ENCODE results near the gene SCGN.

SCGN gene

DNA sequence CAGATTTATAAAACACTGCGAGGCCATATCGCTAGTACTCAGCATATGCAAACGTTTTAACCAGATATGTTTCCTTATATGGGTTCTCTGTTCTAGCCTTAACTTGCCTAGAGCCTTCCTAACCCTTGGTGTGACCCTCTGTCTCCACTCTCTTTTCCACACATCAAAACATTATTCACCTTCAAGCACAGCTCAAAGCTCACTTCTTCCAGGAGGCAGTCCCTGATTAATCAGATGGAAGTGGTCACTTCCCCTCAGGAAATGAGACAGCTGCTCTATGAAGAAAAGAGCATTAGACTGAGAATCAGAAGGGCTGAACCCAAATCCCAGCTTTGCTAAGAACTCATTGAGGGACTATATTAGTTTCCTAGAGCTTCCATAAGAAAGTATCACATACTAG, 62.8 kb downstream of the SCGN start:
- H3K4me3 ChIP-seq (ENCODE audit: low read depth, low read length), result no peak overlapping the region
- TF ChIP-seq, protein P1, sequence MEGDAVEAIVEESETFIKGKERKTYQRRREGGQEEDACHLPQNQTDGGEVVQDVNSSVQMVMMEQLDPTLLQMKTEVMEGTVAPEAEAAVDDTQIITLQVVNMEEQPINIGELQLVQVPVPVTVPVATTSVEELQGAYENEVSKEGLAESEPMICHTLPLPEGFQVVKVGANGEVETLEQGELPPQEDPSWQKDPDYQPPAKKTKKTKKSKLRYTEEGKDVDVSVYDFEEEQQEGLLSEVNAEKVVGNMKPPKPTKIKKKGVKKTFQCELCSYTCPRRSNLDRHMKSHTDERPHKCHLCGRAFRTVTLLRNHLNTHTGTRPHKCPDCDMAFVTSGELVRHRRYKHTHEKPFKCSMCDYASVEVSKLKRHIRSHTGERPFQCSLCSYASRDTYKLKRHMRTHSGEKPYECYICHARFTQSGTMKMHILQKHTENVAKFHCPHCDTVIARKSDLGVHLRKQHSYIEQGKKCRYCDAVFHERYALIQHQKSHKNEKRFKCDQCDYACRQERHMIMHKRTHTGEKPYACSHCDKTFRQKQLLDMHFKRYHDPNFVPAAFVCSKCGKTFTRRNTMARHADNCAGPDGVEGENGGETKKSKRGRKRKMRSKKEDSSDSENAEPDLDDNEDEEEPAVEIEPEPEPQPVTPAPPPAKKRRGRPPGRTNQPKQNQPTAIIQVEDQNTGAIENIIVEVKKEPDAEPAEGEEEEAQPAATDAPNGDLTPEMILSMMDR (IDR thresholded peaks at IDR 0.05; ENCODE audit: borderline replicate concordance, insufficient read depth, low read depth, low read length), result no peak

DNA sequence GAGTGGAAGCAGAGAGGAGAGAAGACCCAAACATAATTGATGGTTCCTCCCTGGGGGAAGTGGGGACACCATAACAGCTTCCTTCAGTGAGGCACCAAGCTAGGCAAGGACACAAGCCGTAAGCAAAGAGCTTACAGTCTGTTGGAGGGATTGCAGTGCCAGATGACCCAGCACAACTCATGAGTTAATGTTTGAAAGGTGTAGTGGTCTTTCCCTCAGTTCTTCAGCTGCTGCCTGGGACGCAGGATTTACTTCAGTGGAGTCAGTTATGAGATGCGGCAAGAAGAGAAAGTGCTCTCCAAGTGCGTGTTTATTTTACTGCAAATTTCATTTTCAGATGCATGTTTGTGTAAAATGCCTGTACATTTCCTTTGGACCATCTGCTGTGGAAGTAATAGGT, 63.8 kb downstream of the SCGN start:
- TF ChIP-seq, protein P1 (IDR thresholded peaks at IDR 0.05; ENCODE audit: borderline replicate concordance, insufficient read depth, low read depth, low read length), result no peak
- H3K4me3 ChIP-seq (ENCODE audit: low read depth, low read length), result no peak overlapping the region

DNA sequence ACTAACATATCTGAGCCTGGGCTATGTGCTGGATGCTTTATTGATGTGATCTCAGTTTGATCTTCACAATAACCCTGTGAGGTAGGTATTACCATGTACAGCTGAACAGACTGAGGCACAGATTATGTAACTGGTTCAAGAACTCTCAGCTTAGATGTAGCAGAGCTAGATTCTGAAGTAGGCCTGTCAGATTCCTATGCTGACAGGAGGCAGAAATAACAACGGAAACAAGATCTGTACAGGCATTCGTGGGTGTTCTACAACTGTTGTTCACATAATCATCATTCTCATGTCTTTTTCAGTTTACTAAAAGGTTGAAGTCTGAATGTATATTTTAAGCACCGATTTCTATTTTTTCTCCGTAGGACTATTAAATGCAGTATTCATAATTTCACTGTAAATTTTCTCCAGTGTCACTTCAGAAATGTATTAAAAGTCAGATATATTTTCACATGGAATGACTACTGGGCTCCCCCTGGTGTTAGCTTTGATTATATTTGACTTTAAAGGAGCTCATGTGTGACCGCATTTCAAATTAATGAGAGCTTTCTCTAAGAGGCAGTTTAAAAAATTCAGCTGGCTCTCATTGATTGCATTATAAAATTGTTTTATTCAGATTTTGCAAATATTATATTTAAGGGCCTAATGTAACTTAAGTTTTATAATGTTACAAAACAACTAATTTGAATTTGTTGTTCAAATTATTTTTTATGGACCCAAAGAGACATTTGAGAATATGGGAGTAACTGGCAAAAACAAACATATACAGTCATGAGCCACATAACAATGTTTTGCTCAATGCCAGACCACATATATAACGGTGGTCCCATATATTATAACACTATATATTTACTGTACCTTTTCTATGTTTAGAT, 66.1 kb downstream of the SCGN start:
- TF ChIP-seq, protein P1 (IDR thresholded peaks at IDR 0.05; ENCODE audit: borderline replicate concordance, insufficient read depth, low read depth, low read length), result no peak; the same call in 1 of the 2 replicates
- no peak overlapping the region for H3K4me3 ChIP-seq (ENCODE audit: low read depth, low read length)

DNA sequence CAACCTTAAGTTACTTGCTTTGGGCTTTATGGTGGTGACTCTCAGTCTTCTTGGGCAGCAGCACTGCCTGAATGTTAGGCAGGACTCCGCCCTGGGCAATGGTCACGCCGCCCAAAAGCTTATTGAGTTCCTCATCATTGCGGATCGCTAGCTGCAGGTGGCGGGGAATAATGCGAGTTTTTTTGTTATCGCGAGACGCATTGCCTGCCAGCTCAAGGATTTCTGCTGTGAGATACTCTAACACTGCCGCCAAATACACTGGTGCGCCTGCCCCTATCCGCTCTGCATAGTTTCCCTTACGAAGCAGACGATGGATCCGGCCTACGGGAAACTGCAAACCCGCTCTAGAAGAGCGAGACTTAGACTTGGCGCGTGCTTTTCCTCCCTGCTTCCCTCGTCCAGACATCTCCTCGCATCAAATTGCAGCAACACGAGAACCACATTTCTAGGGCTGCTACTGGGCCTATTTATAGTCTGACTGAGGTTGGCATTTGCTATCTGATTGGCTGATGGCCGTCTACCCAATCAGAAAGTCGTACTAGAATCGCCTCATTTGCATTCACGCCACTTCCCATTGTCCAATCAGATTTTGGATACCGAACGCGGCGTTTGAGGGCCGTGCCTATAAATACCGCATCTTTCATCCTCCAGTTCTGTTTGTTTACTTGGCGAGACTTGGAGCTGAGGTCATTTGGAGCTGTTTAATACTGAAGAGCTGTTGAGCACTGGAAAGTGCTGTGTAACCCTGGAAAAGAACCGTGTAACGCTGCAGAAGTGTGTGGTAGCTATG, 74.3 kb downstream of the SCGN start:
- TF ChIP-seq, protein P1 (IDR thresholded peaks at IDR 0.05; ENCODE audit: borderline replicate concordance, insufficient read depth, low read depth, low read length), result no peak
- H3K4me3 ChIP-seq (ENCODE audit: low read depth, low read length), result no peak overlapping the region

DNA sequence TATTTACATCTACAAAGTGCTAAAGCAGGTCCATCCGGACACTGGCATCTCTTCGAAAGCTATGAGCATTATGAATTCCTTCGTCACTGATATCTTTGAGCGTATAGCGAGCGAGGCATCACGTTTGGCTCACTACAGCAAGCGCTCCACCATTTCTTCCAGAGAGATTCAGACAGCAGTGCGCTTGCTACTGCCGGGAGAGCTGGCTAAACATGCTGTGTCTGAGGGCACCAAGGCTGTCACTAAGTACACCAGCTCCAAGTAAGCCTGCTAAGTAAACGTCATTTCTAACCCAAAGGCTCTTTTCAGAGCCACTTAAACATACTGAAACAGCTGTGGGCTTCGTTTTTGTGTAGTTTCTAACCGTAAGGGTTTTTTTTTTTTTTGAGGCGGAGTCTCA, 75.0 kb downstream of the SCGN start:
- TF ChIP-seq, protein P1 (IDR thresholded peaks at IDR 0.05; ENCODE audit: borderline replicate concordance, insufficient read depth, low read depth, low read length), result no peak
- H3K4me3 ChIP-seq (ENCODE audit: low read depth, low read length), result no peak overlapping the region

DNA sequence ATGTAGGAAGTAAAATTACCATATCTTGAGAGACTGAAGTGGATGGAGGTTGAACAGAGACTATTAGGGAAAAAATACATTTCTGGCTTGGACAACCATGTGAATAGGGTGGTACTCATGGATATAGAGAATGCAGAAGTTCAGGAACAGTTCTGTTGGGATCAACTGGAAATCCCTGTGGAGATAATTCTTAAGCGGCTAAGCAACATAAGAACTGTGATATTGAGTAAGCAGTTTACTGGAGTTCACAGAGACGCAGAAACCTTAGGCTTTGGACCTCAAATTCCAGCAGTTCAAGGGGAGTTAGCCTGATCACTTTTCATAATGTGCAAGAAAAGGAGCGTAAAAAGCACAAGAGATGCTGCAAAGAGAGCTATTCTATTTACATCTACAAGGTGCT, 78.9 kb downstream of the SCGN start:
- H3K4me3 ChIP-seq (ENCODE audit: low read depth, low read length), result no peak overlapping the region
- TF ChIP-seq, protein P1 (IDR thresholded peaks at IDR 0.05; ENCODE audit: borderline replicate concordance, insufficient read depth, low read depth, low read length), result no peak
